Keratinocyte (primary cell): ENCODE measurements around the gene DISP2. TPM values are rescaled to one million over a fixed set of nuclear protein-coding genes. Genes with fewer than 3 reads are reported as not detected.

Source experiments
- DNase-seq: peaks from one replicate; pipeline ENCODE4 v3.0.0-alpha.2; 2011; ENCODE audit warnings: low read depth, missing footprints, low spot score
- FAIRE-seq: peaks from 2 replicates; lab custom pipeline; 2011; peaks lifted over from hg19 to GRCh38; lab: Jason Lieb, UNC
- H2AFZ ChIP-seq: 2 replicates; pipeline ENCODE4 v1.6.0; 2012; ENCODE audit warnings: low read length, control low read depth, inconsistent platforms; ENCODE audit not compliant: control insufficient read depth
- H3K27ac ChIP-seq: 2 replicates; pipeline ENCODE4 v1.5.1; 2011; ENCODE audit warnings: low read length; ENCODE audit not compliant: control insufficient read depth, insufficient read depth
- H3K27me3 ChIP-seq: 3 replicates; pipeline ENCODE4 v1.6.0; 2011; ENCODE audit warnings: low read length; ENCODE audit not compliant: control insufficient read depth, insufficient read depth; ENCODE audit errors: extremely low read depth
- H3K36me3 ChIP-seq, 2 experiments: 2 replicates in 1 of 2; 3 replicates in 1 of 2; pipeline ENCODE4 v1.5.1; 2011; ENCODE audit warnings: low read length in 2 of 2, mild to moderate bottlenecking in 1 of 2; ENCODE audit not compliant: control insufficient read depth in 2 of 2, insufficient read depth in 2 of 2; ENCODE audit errors: extremely low read depth in 1 of 2
- H3K4me1 ChIP-seq: 3 replicates; pipeline ENCODE4 v1.5.1; 2011; ENCODE audit warnings: low read length; ENCODE audit not compliant: control insufficient read depth, insufficient read depth; ENCODE audit errors: extremely low read depth
- H3K4me2 ChIP-seq: 3 replicates; pipeline ENCODE4 v1.6.0; 2011; ENCODE audit warnings: low read depth, low read length; ENCODE audit not compliant: control insufficient read depth, insufficient read depth; ENCODE audit errors: extremely low read depth
- H3K4me3 ChIP-seq, 3 experiments: fragments of 200-600 bp in 1 of 3; sonication (generic) in 1 of 3; 2 replicates in 2 of 3; 3 replicates in 1 of 3; pipeline ENCODE4 v1.5.1; 2011 to 2016; ENCODE audit warnings: low read length in 3 of 3, mild to moderate bottlenecking in 3 of 3, control low read depth in 2 of 3, inconsistent platforms in 1 of 3, low read depth in 1 of 3, mixed read lengths in 1 of 3, mixed run types in 1 of 3, moderate library complexity in 1 of 3; ENCODE audit not compliant: control insufficient read depth in 2 of 3, insufficient read depth in 2 of 3; ENCODE audit errors: extremely low read depth in 1 of 3
- H3K79me2 ChIP-seq: 2 replicates; pipeline ENCODE4 v1.6.0; 2012; ENCODE audit warnings: low read length; ENCODE audit not compliant: control insufficient read depth, insufficient read depth
- H3K9ac ChIP-seq: 3 replicates; pipeline ENCODE4 v1.6.0; 2011; ENCODE audit warnings: low read length; ENCODE audit not compliant: control insufficient read depth, insufficient read depth; ENCODE audit errors: extremely low read depth
- H3K9me1 ChIP-seq: 3 replicates; pipeline ENCODE4 v1.6.0; 2011; ENCODE audit warnings: low read length; ENCODE audit not compliant: control insufficient read depth, insufficient read depth; ENCODE audit errors: extremely low read depth
- H3K9me3 ChIP-seq: 2 replicates; pipeline ENCODE4 v1.5.1; 2012; ENCODE audit warnings: low read depth, low read length; ENCODE audit not compliant: control insufficient read depth
- H4K20me1 ChIP-seq: 3 replicates; pipeline ENCODE4 v1.6.0; 2011; ENCODE audit warnings: low read length; ENCODE audit not compliant: control insufficient read depth, insufficient read depth; ENCODE audit errors: extremely low read depth
- CTCF ChIP-seq, 3 experiments: IDR thresholded peaks in 1 of 3; conservative IDR thresholded peaks in 1 of 3; optimal IDR thresholded peaks in 1 of 3; 2 replicates in 2 of 3; 3 replicates in 1 of 3; pipeline versions ENCODE3 to v1.5.1; 2011; ENCODE audit warnings: low read length in 3 of 3, mild to moderate bottlenecking in 3 of 3, moderate library complexity in 2 of 3, control low read depth in 1 of 3, inconsistent platforms in 1 of 3; ENCODE audit not compliant: insufficient read depth in 2 of 3; ENCODE audit errors: extremely low read depth in 1 of 3
- EZH2 ChIP-seq: IDR thresholded peaks from one replicate; pipeline ENCODE4 v1.6.1; 2012; ENCODE audit warnings: inconsistent platforms, mild to moderate bottlenecking, low read length, moderate library complexity
- dilution Hi-C: fragments of 300-500 bp; cut with MboI; formaldehyde crosslinking; loops from one replicate; pipeline ENCODE4 v1.7.0; 2020; ENCODE audit warnings: low sequenced_read_pairs; ENCODE audit not compliant: extremely low pct_ligation_motif_present
- polyA plus RNA-seq, 5 experiments: library from polyadenylated mRNA; depleted of rRNA in 3 of 5; stranded (reverse) in 3 of 5; stranded (forward) in 1 of 5; unstranded in 1 of 5; fragments of >200 nt; gene quantifications; 1 replicate in 1 of 5; 2 replicates in 3 of 5; 3 replicates in 1 of 5; pipeline versions ENCODE4 v1.2.1 to v1.2.3, GENCODE V29; 2011 to 2012; ENCODE audit warnings: missing spikeins in 2 of 5, low read depth in 1 of 5, low replicate concordance in 1 of 5

Gene DISP2
- polyA plus RNA-seq, 1 donor (not counting 4 experiments of a cell fraction or from before 2014, with no cell fraction given): 0.12 TPM

- Histone ChIP-seq H3K36me3 (peaks cover 11 to 16% of the 10 kb centered on the region in 2 experiments), H3K4me3 (peak within 1 kb of the TSS; percentile 87 to 96 (median 91)), H3K9ac (peak within 1 kb of the TSS; percentile 90), H3K27me3 (no peaks in the 10 kb centered on the region), H3K27ac (peak within 1 kb of the TSS; percentile 81), H3K9me1 (no peaks in the 10 kb centered on the region), H4K20me1 (no peaks in the 10 kb centered on the region), H3K4me2 (peak within 1 kb of the TSS; percentile 98), H3K4me1 (peaks cover 27% of the 10 kb centered on the region), H2AFZ (peak within 1 kb of the TSS; percentile 99), H3K79me2 (peaks cover 28% of the 10 kb centered on the region), H3K9me3 (no peaks in the 10 kb centered on the region)
- DNase-seq (peak; percentile 28), FAIRE-seq (peak; percentile 67)
- TF ChIP-seq EZH2 (no peak), CTCF (optimal IDR thresholded peaks at IDR 0.05 in 1 of 3, IDR thresholded peaks at IDR 0.05 in 1 of 3, conservative IDR thresholded peaks at IDR 0.05 in 1 of 3; ENCODE audit: extremely low read depth in 1 of 3, insufficient read depth in 2 of 3, low read length in 3 of 3) (no peak)
- dilution Hi-C loops: no loop called here
Observed at GRCh38 chr15:40382580-40383456, 24.8 kb downstream of the DISP2 start, which contains the start of gene KNSTRN. Gene KNSTRN, plus strand, starts transcription at chr15:40382721. Its CDS starts 115 bp downstream, at chr15:40382836.

DNA sequence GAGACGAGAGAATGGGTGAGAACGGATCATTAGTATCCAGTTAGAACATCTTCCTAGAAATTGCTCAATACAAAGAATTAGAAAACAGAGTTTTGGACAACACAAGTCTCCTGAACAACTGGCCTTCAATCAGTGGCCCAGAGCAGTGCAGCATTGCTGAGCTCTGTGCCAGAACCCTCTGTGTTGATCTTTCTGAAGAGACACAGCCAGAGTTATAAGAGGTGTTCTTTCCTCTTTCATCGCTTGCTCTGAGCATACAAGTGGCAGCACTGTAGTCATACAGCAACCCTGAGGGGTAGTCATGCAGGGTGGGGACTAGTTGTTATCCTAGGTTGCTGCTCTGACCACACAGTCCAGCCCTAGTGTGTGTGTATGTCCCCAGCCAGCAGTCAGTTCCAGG, 28.5 kb downstream of the DISP2 start:
- Histone ChIP-seq H3K9me1 (no peaks in the 10 kb centered on the region), H3K4me2 (no peak overlapping the region), H3K4me1 (peaks cover 14% of the 10 kb centered on the region), H3K9me3 (no peaks in the 10 kb centered on the region), H2AFZ (no peak overlapping the region), H3K4me3 (no peak overlapping the region), H3K27me3 (no peaks in the 10 kb centered on the region), H3K36me3 (peaks cover 20 to 34% of the 10 kb centered on the region in 2 experiments), H3K9ac (no peak overlapping the region), H3K79me2 (peaks cover 28% of the 10 kb centered on the region), H4K20me1 (no peaks in the 10 kb centered on the region), H3K27ac (no peak overlapping the region)
- no peak for DNase-seq
- dilution Hi-C loops: no loop called here
- FAIRE-seq: no peak
- no peak for TF ChIP-seq EZH2
- TF ChIP-seq CTCF (optimal IDR thresholded peaks at IDR 0.05 in 1 of 3, IDR thresholded peaks at IDR 0.05 in 1 of 3, conservative IDR thresholded peaks at IDR 0.05 in 1 of 3; ENCODE audit: extremely low read depth in 1 of 3, insufficient read depth in 2 of 3, low read length in 3 of 3): no peak
